Hepatocyte (in vitro differentiated cells): ENCODE results near the gene BUB1B.

Experiments used
- EZH2 ChIP-seq: fragments of 200-600 bp; sonication (generic); IDR thresholded peaks from 2 replicates; pipeline ENCODE4 v1.6.1; 2016; ENCODE audit warnings: antibody characterized with exemption, mild to moderate bottlenecking, borderline replicate concordance
- EZH2phosphoT487 ChIP-seq: fragments of 200-600 bp; sonication (generic); IDR thresholded peaks from one replicate; pipeline ENCODE4 v1.6.1; 2018; ENCODE audit warnings: antibody characterized with exemption, mild to moderate bottlenecking, low read depth, moderate library complexity; ENCODE audit not compliant: unreplicated experiment, severe bottlenecking
- TF ChIP-seq, protein P1 (sequence below): fragments of 200-600 bp; sonication (generic); IDR thresholded peaks from 2 replicates; pipeline ENCODE4 v1.5.1; 2016; ENCODE audit warnings: antibody characterized with exemption, mild to moderate bottlenecking; ENCODE audit not compliant: poor library complexity

DNA sequence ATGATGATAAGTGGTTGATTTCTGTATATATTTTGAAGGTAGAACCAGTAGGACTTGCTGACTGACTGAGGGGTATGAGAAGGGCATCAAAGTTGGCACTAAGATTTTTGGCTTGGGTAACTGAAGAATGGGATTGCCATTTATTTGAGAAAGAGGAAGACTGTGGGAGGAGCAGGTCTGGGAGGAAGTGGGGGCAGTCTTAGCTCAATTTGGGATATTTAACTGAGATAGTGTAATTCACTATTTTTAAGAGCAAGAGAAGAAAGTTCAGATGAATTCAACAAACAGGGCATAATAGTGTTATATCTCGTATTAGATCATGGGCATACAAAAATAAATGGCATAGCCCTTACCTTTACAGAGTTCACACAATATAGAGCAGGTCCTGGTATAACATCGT, 1.7 kb downstream of the BUB1B start:
- TF ChIP-seq, protein P1, sequence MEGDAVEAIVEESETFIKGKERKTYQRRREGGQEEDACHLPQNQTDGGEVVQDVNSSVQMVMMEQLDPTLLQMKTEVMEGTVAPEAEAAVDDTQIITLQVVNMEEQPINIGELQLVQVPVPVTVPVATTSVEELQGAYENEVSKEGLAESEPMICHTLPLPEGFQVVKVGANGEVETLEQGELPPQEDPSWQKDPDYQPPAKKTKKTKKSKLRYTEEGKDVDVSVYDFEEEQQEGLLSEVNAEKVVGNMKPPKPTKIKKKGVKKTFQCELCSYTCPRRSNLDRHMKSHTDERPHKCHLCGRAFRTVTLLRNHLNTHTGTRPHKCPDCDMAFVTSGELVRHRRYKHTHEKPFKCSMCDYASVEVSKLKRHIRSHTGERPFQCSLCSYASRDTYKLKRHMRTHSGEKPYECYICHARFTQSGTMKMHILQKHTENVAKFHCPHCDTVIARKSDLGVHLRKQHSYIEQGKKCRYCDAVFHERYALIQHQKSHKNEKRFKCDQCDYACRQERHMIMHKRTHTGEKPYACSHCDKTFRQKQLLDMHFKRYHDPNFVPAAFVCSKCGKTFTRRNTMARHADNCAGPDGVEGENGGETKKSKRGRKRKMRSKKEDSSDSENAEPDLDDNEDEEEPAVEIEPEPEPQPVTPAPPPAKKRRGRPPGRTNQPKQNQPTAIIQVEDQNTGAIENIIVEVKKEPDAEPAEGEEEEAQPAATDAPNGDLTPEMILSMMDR: no peak
- TF ChIP-seq EZH2: no peak
- no peak for TF ChIP-seq EZH2phosphoT487
